Ascending aorta (tissue), 2 donors: Measurements from ENCODE around the gene SPACA1. TPM values are rescaled to one million over a fixed set of nuclear protein-coding genes. Genes with fewer than 3 reads are reported as not detected.

Experiments
- DNase-seq, 2 donors: peaks; one replicate each; pipeline ENCODE4 v3.0.0-alpha.2; 2019; ENCODE audit warnings: low spot score in 2 of 2
- H3K27ac ChIP-seq, 2 donors: fragments of 200-600 bp; sonication (generic); one replicate each; pipeline ENCODE4 v1.5.1; 2016 to 2017; ENCODE audit warnings: mild to moderate bottlenecking in 1 of 2
- H3K27me3 ChIP-seq: fragments of 200-600 bp; sonication (generic); one replicate; pipeline ENCODE4 v1.5.1; 2017
- H3K36me3 ChIP-seq, 2 donors: fragments of 200-600 bp; sonication (generic); one replicate each; pipeline ENCODE4 v1.5.1; 2016
- H3K4me1 ChIP-seq, 2 donors: fragments of 200-600 bp; sonication (generic); one replicate each; pipeline ENCODE4 v1.5.1; 2016 to 2017; ENCODE audit warnings: mild to moderate bottlenecking in 1 of 2
- H3K4me3 ChIP-seq, 2 donors: fragments of 200-600 bp; sonication (generic); one replicate each; pipeline ENCODE4 v1.5.1; 2016 to 2017; ENCODE audit warnings: mild to moderate bottlenecking in 1 of 2
- H3K9me3 ChIP-seq, 2 donors: fragments of 200-600 bp; sonication (generic); one replicate each; pipeline ENCODE4 v1.5.1; 2016
- intact Hi-C: fragments of 100-400 bp; cut with DNase I; formaldehyde crosslinking; loops from one replicate; pipeline ENCODE4 v1.15.1; 2023
- total RNA-seq: library from RNA; depleted of rRNA; stranded (reverse); fragments of >200 nt; gene quantifications from one replicate; pipeline ENCODE4 v1.1.0, GENCODE V29; 2016
- TF ChIP-seq, protein P1 (sequence below), 3 experiments: fragments of 200-600 bp in 2 of 3; fragments of 450-650 bp in 1 of 3; sonication (generic) in 2 of 3; IDR thresholded peaks; one replicate each; pipeline ENCODE4 v1.5.1; 2016 to 2019; ENCODE audit warnings: antibody characterized with exemption in 3 of 3, mild to moderate bottlenecking in 1 of 3, moderate library complexity in 1 of 3

The SPACA1 gene
- total RNA-seq, 1 donor from 2014 or later, result not detected

- Histone ChIP-seq H3K4me1 (no peaks in the 10 kb centered on the region), H3K4me3 (no peak overlapping the region), H3K27ac (no peak overlapping the region), H3K27me3 (no peaks in the 10 kb centered on the region), H3K36me3 (no peaks in the 10 kb centered on the region), H3K9me3 (no peaks in the 10 kb centered on the region)
- TF ChIP-seq, protein P1, sequence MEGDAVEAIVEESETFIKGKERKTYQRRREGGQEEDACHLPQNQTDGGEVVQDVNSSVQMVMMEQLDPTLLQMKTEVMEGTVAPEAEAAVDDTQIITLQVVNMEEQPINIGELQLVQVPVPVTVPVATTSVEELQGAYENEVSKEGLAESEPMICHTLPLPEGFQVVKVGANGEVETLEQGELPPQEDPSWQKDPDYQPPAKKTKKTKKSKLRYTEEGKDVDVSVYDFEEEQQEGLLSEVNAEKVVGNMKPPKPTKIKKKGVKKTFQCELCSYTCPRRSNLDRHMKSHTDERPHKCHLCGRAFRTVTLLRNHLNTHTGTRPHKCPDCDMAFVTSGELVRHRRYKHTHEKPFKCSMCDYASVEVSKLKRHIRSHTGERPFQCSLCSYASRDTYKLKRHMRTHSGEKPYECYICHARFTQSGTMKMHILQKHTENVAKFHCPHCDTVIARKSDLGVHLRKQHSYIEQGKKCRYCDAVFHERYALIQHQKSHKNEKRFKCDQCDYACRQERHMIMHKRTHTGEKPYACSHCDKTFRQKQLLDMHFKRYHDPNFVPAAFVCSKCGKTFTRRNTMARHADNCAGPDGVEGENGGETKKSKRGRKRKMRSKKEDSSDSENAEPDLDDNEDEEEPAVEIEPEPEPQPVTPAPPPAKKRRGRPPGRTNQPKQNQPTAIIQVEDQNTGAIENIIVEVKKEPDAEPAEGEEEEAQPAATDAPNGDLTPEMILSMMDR (IDR thresholded peaks at IDR 0.05), result no peak
- no peak for DNase-seq
- intact Hi-C loops, result no loop called here
Measured at GRCh38 chr6:88008831-88009231, 38.8 kb upstream of the SPACA1 start.

- DNase-seq, result no peak
- Histone ChIP-seq H3K27ac (no peak overlapping the region), H3K4me1 (no peaks in the 10 kb centered on the region), H3K36me3 (no peaks in the 10 kb centered on the region), H3K27me3 (no peaks in the 10 kb centered on the region), H3K9me3 (no peaks in the 10 kb centered on the region), H3K4me3 (no peak overlapping the region)
- TF ChIP-seq, protein P1 (IDR thresholded peaks at IDR 0.05), result no peak
- intact Hi-C loops, result no loop called here
Measured at GRCh38 chr6:88013015-88013414, 34.6 kb upstream of the SPACA1 start.

- TF ChIP-seq, protein P1 (IDR thresholded peaks at IDR 0.05), result no peak
- intact Hi-C loops, result no loop called here
- no peaks in the 10 kb centered on the region for H3K27me3 ChIP-seq
- no peak for DNase-seq
- no peaks in the 10 kb centered on the region for H3K4me1 ChIP-seq
- no peak overlapping the region for H3K27ac ChIP-seq
- no peaks in the 10 kb centered on the region for H3K36me3 ChIP-seq
- no peak overlapping the region for H3K4me3 ChIP-seq
- H3K9me3 ChIP-seq, result no peaks in the 10 kb centered on the region
Measured at GRCh38 chr6:88013554-88013953, 34.1 kb upstream of the SPACA1 start.

GRCh38 chr6:88020439-88020838, 27.2 kb upstream of the SPACA1 start:
- Histone ChIP-seq H3K36me3 (no peaks in the 10 kb centered on the region), H3K4me3 (no peak overlapping the region), H3K27ac (no peak overlapping the region), H3K9me3 (no peaks in the 10 kb centered on the region), H3K4me1 (no peaks in the 10 kb centered on the region), H3K27me3 (no peaks in the 10 kb centered on the region)
- TF ChIP-seq, protein P1 (IDR thresholded peaks at IDR 0.05), result no peak
- intact Hi-C loops, result no loop called here
- DNase-seq, result no peak

DNA sequence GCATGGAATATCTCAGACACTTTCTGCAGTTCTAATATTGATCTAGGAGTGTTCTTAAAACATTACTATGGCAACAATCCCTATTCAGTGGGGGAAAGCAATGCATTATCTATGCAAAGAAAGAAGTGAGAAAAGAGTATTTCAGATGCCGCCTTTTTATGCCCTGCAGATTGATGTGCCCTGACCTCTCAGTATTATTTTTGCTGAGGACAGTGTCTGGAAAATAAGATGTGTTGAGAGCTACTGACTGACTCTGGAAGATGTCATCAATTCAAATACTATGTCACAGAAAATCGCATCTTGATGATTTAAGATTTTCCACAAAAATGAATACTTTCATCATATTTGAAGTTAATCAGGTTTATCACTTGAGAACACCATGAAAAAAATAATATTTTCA, 22.9 kb upstream of the SPACA1 start:
- DNase-seq, result no peak
- TF ChIP-seq, protein P1 (IDR thresholded peaks at IDR 0.05), result no peak
- no peak overlapping the region for H3K27ac ChIP-seq
- H3K36me3 ChIP-seq, result no peaks in the 10 kb centered on the region
- H3K27me3 ChIP-seq, result no peaks in the 10 kb centered on the region
- peaks cover 0 to 13% of the 10 kb centered on the region in 2 donors for H3K9me3 ChIP-seq
- intact Hi-C loops, result no loop called here
- H3K4me3 ChIP-seq, result no peak overlapping the region
- no peaks in the 10 kb centered on the region for H3K4me1 ChIP-seq

DNA sequence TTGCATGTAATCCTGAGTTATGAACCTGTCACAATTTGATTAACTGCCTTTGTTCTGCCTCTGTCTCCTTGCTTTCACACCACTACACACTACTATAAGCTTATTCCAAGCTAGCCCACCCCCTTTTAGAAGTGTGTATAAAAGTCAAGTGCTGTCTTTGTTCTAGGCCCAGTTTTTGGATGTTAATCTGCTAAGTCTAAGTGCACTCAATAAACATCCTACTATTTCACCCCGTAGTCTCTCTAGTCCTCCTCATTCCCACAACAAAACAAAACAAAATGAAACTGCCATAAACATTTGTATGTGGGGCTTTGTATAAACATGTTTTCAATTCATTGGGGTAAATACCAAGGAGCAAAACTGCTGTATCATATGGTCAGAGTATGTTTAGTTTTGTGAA, 16.1 kb upstream of the SPACA1 start:
- no peak for DNase-seq
- Histone ChIP-seq H3K27ac (no peak overlapping the region), H3K4me1 (no peaks in the 10 kb centered on the region), H3K4me3 (no peak overlapping the region), H3K9me3 (peaks cover 0 to 34% of the 10 kb centered on the region in 2 donors), H3K36me3 (no peaks in the 10 kb centered on the region), H3K27me3 (no peaks in the 10 kb centered on the region)
- TF ChIP-seq, protein P1 (IDR thresholded peaks at IDR 0.05), result no peak
- intact Hi-C loops, result no loop called here
